Transverse colon (tissue), 4 donors: ENCODE data around the gene NDUFB7.

Experiments
- CTCF ChIP-seq, 5 experiments: fragments of 200-600 bp in 3 of 5; fragments of 450-650 bp in 2 of 5; sonication (generic) in 3 of 5; IDR thresholded peaks; 1 replicate in 2 of 5; 2 replicates in 3 of 5; pipeline ENCODE4 v1.5.1; 2016 to 2017; ENCODE audit warnings: antibody characterized with exemption in 5 of 5, inconsistent platforms in 3 of 5, mild to moderate bottlenecking in 2 of 5, moderate library complexity in 1 of 5
- POLR2A ChIP-seq: fragments of 450-650 bp; IDR thresholded peaks from one replicate; pipeline ENCODE4 v1.6.1; 2016; ENCODE audit warnings: antibody characterized with exemption, mild to moderate bottlenecking, moderate library complexity
- POLR2AphosphoS5 ChIP-seq, 3 donors: sonication (generic); formaldehyde crosslinking; IDR thresholded peaks; one replicate each; pipeline ENCODE4 v1.6.1; 2016; ENCODE audit warnings: antibody characterized with exemption in 3 of 3

GRCh38 chr19:14559916-14560775, 11.7 kb downstream of the NDUFB7 start:
- TF ChIP-seq CTCF (IDR thresholded peaks at IDR 0.05) (no peak), POLR2A (no peak), POLR2AphosphoS5 (IDR thresholded peaks at IDR 0.05) (no peak)
